Measurements from ENCODE around the gene DOP1A.

DOP1A gene

GRCh38 chr6:83083476-83083875 is 16.0 kb downstream of the DOP1A start:
- DNase-seq: no peak

GRCh38 chr6:83086751-83087150 is 19.3 kb downstream of the DOP1A start:
- no peak for DNase-seq

GRCh38 chr6:83092756-83093399 is 25.4 kb downstream of the DOP1A start:
- DNase-seq: no peak

GRCh38 chr6:83096791-83097190 is 29.3 kb downstream of the DOP1A start:
- no peak for DNase-seq

- no peak for DNase-seq
Observed at GRCh38 chr6:83097204-83097603, 29.7 kb downstream of the DOP1A start.

GRCh38 chr6:83097675-83098074 is 30.2 kb downstream of the DOP1A start:
- DNase-seq: no peak

GRCh38 chr6:83098589-83098988 is 31.1 kb downstream of the DOP1A start:
- DNase-seq: no peak

GRCh38 chr6:83108378-83108777 is 40.9 kb downstream of the DOP1A start:
- DNase-seq: no peak

- DNase-seq: no peak
Observed at GRCh38 chr6:83113258-83113657, 45.8 kb downstream of the DOP1A start.

GRCh38 chr6:83114164-83114563 is 46.7 kb downstream of the DOP1A start:
- no peak for DNase-seq

GRCh38 chr6:83117802-83118201 is 50.3 kb downstream of the DOP1A start:
- DNase-seq: no peak

- DNase-seq: no peak
Observed at GRCh38 chr6:83119742-83120300, 52.4 kb downstream of the DOP1A start.

GRCh38 chr6:83124553-83124952 is 57.1 kb downstream of the DOP1A start:
- no peak for DNase-seq

- no peak for DNase-seq
Observed at GRCh38 chr6:83125425-83125824, 58.0 kb downstream of the DOP1A start.

GRCh38 chr6:83126223-83126622 is 58.8 kb downstream of the DOP1A start:
- no peak for DNase-seq

GRCh38 chr6:83126807-83127206 is 59.3 kb downstream of the DOP1A start:
- no peak for DNase-seq

- DNase-seq: no peak
Observed at GRCh38 chr6:83127258-83127657, 59.8 kb downstream of the DOP1A start.

GRCh38 chr6:83127976-83128375 is 60.5 kb downstream of the DOP1A start:
- DNase-seq: no peak

- DNase-seq: no peak
Observed at GRCh38 chr6:83132121-83132520, 64.7 kb downstream of the DOP1A start.

- no peak for DNase-seq
Observed at GRCh38 chr6:83138118-83138722, 70.7 kb downstream of the DOP1A start.

- DNase-seq: no peak
Observed at GRCh38 chr6:83138758-83139157, 71.3 kb downstream of the DOP1A start.

GRCh38 chr6:83151114-83151513 is 83.6 kb downstream of the DOP1A start:
- DNase-seq: no peak

GRCh38 chr6:83152913-83153312 is 85.4 kb downstream of the DOP1A start:
- DNase-seq: no peak

GRCh38 chr6:83153883-83154521 is 86.5 kb downstream of the DOP1A start:
- no peak for DNase-seq

Measured in T-helper 9 cell (primary cell).